Measurements from ENCODE around the gene CDH26. TPM values are rescaled to one million over a fixed set of nuclear protein-coding genes. Genes with fewer than 3 reads are reported as not detected.
A peak's percentile ranks its signal among the peaks of the same experiment; 100 is the strongest.

The CDH26 gene
- total and polyA plus RNA-seq, 4 donors, result 0.99 to 5.0 (median 1.5) TPM

- no peaks in the 10 kb centered on the region for H3K9me3 ChIP-seq (ENCODE audit: control insufficient read depth, insufficient read depth, low read length)
- no peak for DNase-seq (ENCODE audit: low read depth in 4 of 6, low spot score in 6 of 6)
- no peaks in the 10 kb centered on the region for H3K36me3 ChIP-seq (ENCODE audit: control insufficient read depth, insufficient read depth, low read length)
- WGBS (ENCODE audit: insufficient coverage), result 89% methylated on average over 1 of the region's 3 CpGs
- H3K4me1 ChIP-seq (ENCODE audit: control insufficient read depth, insufficient read depth, low read length), result peaks cover 15% of the 10 kb centered on the region
- H3K27ac ChIP-seq (ENCODE audit: low read depth, low read length), result peak overlapping the region; percentile 72
- no peaks in the 10 kb centered on the region for H3K27me3 ChIP-seq (ENCODE audit: control insufficient read depth, insufficient read depth, low read length)
- H3K4me3 ChIP-seq (ENCODE audit: low read depth, low read length), result no peak overlapping the region
Observed at GRCh38 chr20:60063739-60064380, 105.6 kb downstream of the CDH26 start.

Other genes with a start within 250 kb of the CDH26 start
- 10 to 100 TPM in 1 of 2 donors, 1 to 10 TPM in 1; 2.4 to 11.0 TPM for gene SYCP2, start 24.8 kb upstream of the CDH26 start, total RNA-seq
- 1 to 10 TPM; 5.1 to 7.0 TPM for gene SYCP2, start 24.8 kb upstream of the CDH26 start, polyA plus RNA-seq (ENCODE audit: insufficient read length in 2 of 2)
- gene PPP1R3D, start 18.1 kb upstream of the CDH26 start, total RNA-seq, result 10 to 100 TPM in 1 of 2 donors, 1 to 10 TPM in 1; 5.3 to 12.2 TPM
- gene PPP1R3D, start 18.1 kb upstream of the CDH26 start, polyA plus RNA-seq (ENCODE audit: insufficient read length in 2 of 2), result 10 to 100 TPM in 1 of 2 donors, 1 to 10 TPM in 1; 9.0 to 12.6 TPM
- gene FAM217B, start 18.0 kb upstream of the CDH26 start, total RNA-seq, result 10 to 100 TPM; 11.9 to 18.2 TPM
- 10 to 100 TPM; 23.2 to 30.4 TPM for gene FAM217B, start 18.0 kb upstream of the CDH26 start, polyA plus RNA-seq (ENCODE audit: insufficient read length in 2 of 2)

All from spinal cord (tissue), 10 donors.